22Rv1 (cell line): Measurements from ENCODE around the gene CSF1.

Source experiments
- H3K27ac ChIP-seq: fragments of 450-650 bp; 2 replicates; pipeline ENCODE4 v1.5.1; 2017
- CTCF ChIP-seq: fragments of 450-650 bp; IDR thresholded peaks from 2 replicates; pipeline ENCODE4 v1.5.1; 2017; ENCODE audit warnings: mild to moderate bottlenecking
- ZFX ChIP-seq: fragments of 450-650 bp; IDR thresholded peaks from 2 replicates; pipeline ENCODE4 v1.6.1; 2017; ENCODE audit warnings: antibody characterized with exemption, borderline replicate concordance

CSF1 gene

GRCh38 chr1:109890115-109890953, 20.3 kb upstream of the CSF1 start:
- no peak overlapping the region for H3K27ac ChIP-seq
- TF ChIP-seq ZFX: no peak

DNA sequence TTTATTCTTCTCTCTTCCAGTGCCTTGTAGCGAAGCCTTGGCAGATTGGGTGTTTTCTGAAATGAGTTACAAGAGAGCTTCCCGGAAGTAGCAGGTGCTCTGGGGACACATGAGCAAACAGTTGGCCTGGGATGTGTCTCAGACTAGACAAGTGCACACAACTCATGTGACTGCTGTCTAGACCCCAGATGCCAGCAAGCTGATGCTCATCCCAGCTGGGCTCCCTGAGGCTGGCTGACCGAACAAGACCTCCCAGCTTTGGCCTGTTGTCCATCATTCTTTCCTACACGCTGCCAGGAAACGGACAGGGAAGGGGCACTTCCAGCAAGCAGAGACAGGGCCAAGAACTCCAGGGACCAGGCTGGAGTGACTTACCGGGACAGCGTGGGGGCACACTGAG, 18.7 kb upstream of the CSF1 start:
- TF ChIP-seq ZFX (no peak), CTCF (no peak)
- H3K27ac ChIP-seq: no peak overlapping the region

DNA sequence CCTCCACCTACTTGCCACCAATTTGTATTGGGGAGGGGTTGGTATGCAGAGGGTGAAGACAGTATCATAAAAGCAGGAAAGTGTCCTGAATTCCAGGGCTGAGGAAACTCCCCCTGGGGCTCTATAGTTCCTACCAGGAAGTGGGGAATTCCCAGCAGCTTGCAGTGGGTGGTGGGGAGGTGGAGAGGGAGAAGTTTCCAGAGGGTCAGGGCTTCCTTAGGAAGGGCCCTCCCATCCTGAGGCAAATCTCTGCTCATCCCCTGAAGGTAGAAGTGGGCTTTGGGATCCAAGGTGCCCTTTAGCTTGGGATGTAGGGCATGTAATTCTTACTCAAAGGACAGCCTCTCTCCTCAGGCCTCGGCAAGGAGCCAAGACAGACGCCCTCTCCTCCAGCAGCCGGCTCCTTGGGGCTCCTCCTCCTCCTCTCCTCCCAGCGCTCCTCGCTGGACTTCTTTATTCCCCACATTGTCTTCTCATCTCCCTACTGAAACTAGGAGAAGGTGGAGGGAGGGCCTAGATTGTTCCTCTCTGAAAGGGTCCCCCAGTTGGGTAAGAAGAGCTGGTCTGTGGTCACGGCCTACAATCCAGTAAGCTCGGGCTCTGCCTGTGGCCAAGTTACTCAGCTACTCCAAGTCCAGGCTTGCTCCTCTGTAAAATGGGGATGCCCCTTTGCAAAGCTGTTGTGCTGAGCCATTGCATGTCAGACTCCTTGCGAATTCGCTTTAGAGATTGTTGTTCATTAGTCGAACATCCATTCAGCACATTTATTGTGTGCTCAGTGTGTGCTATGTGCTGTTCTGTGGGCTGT, 17.9 kb upstream of the CSF1 start:
- H3K27ac ChIP-seq: no peak overlapping the region
- TF ChIP-seq CTCF (no peak), ZFX (no peak)

GRCh38 chr1:109893532-109894171, 17.0 kb upstream of the CSF1 start:
- TF ChIP-seq ZFX (no peak), CTCF (no peak)
- H3K27ac ChIP-seq: no peak overlapping the region

- H3K27ac ChIP-seq: no peak overlapping the region
- no peak for TF ChIP-seq CTCF
- TF ChIP-seq ZFX: no peak
These were observed 15.6 kb upstream of the CSF1 start for GRCh38 chr1:109894823-109895719.

- H3K27ac ChIP-seq: no peak overlapping the region
- TF ChIP-seq ZFX (no peak), CTCF (no peak)
These were observed 14.7 kb upstream of the CSF1 start for GRCh38 chr1:109895720-109896504.
